8988T (cell line): ENCODE results near the gene ARMC2.
"Not testable (repeated sequence)": the region's sequence is repeated elsewhere in the genome, so short reads cannot be mapped to it uniquely, and the experiment has no call there.

Experiments used
- DNase-seq: peaks from one replicate; pipeline ENCODE4 v3.0.0; 2011

ARMC2 gene, protein sequence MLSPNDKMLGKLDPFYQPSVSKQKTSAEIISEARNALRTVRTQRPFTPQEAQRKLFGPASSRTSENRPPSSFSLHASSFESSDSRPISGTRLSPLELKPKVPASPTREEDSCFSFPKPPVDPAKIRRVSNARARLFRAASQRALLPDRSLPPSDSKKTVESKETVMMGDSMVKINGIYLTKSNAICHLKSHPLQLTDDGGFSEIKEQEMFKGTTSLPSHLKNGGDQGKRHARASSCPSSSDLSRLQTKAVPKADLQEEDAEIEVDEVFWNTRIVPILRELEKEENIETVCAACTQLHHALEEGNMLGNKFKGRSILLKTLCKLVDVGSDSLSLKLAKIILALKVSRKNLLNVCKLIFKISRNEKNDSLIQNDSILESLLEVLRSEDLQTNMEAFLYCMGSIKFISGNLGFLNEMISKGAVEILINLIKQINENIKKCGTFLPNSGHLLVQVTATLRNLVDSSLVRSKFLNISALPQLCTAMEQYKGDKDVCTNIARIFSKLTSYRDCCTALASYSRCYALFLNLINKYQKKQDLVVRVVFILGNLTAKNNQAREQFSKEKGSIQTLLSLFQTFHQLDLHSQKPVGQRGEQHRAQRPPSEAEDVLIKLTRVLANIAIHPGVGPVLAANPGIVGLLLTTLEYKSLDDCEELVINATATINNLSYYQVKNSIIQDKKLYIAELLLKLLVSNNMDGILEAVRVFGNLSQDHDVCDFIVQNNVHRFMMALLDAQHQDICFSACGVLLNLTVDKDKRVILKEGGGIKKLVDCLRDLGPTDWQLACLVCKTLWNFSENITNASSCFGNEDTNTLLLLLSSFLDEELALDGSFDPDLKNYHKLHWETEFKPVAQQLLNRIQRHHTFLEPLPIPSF

DNA sequence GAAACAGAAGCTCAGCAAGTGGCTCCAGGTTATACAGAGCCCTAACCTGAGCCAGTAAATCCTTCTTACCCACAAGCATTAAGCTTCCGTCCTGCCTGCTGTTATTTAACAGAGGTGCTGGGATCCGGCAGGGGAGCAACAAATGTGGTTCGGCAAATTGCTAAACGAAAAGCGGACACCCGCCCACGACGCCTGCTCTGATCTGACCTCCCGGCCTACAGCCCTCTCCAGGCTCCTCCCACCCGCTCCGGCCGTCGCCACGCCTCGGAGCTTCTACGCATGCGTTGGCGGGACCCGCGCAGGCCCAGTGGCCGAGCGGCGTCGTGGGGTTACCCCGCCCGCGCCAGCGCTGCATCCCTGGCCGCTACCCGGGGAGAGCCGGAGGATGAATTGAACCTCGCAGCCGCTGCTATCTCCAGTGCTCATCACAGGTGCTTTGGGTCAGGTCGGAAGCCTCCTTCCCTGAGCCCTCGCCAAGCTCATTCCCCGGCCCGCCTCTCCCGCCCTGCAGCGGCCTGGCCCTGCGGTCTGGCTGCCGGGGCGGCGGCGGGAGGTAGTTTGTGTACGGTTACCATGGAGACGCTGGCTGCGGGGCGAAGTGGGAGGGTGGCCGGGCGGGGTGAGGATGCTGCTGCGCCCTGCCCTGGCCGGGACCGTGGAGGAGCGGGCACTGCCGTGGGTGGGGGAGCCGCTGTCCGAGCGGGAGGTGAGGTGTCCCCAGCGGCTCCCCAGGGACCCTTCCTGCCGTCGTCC, at the start of gene ARMC2:
ARMC2 (plus strand) TSS at position 307 of the 753 bp plus-strand sequence. CDS start 5,846 bp downstream, outside the sequence.
- peak; percentile 78 for DNase-seq

DNA sequence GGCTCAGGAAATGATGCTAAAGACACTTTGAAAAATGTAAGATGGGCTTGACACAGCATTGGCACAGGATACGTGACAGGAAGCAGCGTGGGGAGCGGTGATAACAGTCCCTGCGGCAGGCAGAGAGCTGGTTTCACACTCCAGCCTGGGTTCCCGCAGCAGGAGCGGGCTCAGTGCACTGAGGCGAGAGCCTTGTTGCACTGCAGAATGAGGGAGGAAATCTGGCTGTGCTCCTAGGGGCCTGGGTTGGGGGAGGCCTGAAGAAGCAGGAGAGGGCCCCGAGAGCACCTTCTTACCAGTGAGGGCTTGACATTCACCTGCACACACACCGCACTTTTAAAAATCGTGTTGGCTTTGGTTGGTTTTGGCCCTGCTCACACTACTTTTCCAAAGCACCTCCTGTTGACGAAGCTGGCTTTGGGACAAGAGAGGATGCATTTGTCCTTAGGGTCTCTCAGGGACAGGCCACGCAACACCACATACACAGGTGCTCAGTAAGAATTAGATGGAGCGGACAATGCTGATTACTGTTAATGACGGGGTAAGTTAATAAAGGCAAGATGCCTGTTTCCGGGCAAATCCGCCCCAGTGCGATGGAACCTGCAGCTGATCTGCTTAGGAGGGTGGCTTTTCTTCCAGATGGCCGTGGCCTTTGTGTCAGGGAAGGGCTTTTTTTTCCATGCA, 49.4 kb upstream of the ARMC2 start:
- DNase-seq, result no peak

DNA sequence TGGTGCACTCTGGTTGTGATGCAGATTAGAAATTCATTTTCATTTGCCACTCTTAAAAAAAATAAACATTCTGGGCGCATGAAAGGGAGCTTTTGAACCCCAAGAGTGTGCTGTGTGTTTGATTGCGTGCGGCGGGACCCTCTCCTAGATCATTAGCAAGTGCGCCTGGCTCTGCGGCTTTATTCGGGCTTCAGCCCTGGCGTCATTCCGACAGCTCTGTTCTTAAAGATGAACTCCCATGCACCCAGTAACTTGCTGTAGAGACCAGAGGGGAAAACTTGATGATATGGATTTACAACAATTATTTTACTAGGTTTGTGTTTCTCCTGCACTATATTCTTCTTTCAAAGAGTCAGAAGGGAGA, 48.9 kb upstream of the ARMC2 start:
- no peak for DNase-seq

DNA sequence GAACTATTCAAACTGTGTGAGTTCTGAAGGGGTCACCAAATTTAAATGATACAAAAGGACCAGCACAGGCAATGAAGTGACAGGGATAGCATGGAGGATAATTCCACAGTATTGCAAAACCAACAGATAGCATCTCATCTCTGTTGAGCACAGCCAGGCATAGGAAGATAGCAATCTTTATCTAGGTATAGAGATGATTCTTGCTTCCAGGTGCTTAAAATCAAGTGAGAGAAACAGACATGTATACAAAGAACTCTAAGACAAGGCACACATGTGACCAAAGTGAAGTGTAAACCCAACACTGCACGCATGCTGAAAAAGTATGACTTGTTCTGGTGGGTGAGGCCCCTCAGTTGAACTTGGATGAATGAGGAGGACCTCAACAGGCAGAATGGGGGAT, 48.4 kb upstream of the ARMC2 start:
- DNase-seq, result no peak

DNA sequence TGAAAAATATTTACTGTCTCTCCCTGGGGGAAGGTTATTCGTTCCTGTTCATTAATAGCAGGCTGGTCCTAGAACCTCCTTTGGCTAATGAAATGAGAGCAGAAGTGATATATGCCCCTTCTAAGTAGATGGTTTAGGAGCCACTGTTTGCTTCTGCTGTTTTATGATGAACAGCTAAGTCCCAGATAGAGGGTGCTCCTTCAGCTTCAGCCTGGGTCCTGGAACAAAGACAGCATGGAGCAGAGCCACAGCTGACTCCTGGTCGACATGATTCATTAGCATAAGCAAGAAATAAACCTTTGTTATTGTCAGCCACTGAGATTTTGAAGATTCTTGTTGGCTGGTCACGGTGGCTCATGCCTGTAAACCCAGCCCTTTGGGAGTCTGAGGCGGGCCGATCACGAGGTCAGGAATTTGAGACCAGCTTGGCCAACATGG, 47.8 kb upstream of the ARMC2 start:
- DNase-seq, result no peak

DNA sequence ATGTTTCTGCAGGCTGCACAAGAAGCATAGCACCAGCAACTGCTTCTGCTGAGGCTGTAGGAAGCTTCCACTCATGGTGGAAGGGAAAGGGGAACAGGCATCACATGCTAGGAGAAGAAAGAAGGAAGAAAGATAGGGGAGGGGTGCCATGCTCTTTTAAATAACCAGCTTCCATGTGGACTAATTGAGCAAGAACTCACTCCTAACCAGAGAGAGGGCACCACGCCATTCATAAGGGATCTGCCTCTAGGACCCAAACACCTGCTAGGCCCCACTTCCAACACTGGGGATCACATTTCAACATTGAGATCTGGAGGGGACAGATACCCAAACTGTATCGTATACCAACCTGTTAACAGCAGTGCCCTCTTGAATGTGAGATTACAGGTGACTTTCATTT, 46.9 kb upstream of the ARMC2 start:
- no peak for DNase-seq

DNA sequence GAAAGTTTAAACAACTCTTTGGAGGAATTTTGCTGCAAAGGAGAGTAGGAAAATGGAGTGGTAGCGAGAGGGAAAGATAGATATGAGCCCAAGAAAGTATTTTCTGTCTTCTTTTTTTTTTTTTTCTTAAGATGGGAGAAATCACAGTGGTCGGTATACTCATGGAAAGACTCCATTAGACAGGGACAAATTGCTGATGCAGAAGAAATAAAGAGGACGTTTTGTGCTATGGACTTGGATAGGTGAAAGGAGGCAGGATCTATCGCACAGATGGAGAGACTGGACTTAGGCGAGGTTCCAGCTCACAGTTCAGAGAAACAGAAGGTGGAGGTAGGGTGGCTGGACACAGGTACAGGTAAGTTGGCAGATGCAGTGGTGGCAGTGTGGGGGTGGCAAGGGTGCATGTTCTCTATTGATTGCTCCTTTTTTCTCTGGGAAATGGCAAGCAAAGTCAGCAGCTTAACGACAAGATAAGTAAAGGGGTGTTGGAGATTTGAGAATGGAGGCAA, 44.2 kb upstream of the ARMC2 start:
- DNase-seq, result no peak

DNA sequence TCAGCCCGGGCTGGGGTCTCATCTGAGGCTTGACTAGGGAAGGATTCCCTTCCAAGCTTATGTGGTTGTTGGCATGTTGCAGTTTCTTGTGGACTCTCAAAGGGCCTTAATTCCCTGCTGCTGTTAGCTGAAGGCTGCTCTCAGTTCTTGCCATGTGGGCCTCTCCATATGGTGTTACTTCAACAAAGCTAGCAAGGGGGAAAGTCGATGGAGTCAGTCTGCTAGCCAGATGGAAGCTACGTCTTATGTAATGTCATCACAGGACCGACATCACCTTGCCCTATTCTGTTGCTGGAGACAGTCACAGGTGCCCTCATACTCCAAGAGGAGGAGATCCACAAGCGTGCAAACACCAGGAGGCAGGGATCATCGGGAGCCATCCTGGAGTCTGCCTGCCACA, 43.3 kb upstream of the ARMC2 start:
- no peak for DNase-seq

DNA sequence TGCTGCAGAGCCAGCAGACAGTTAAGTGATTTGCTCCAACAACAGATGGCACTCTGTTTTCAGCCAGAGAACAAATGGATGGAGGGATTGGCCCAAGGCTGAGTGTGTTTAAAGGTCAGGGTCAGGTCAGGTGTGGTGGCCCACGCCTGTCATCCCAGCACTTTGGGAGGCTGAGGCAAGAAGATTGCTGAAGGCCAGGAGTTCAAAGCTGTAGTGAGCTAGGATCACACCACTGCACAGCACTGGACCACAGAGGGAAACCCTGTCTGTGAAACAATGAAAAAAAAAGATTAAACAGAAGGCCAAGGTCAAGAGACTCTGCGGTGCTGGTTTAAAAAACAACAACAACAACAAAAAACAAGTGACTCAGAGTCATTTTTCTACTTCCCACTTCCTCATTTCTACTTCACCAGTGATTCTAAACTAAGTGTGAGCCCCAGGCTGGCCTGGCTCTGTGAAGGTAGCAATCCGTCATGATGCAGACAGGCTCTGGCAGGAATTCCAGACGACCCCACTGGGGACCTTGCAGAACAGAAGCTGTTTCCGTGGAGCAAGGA, 42.5 kb upstream of the ARMC2 start:
- DNase-seq, result no peak

DNA sequence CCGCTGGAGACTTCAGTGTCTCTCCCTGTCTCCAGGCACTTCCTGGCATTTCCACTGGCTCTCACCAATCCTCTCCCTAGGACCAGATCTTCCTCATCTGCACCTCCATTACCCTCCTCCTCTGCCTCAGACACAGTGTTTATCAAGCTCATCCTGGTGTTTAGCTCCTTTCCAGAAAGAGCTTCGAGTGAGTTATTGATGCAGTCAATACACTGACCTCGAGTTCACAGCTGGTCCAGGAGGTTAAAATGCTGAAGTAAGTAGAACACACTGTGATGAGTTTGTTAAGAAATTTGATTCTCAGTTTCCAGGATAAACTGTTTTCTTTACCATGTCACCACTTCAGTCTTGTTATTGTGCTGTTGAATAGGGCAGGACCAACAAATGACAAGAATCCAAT, 42.1 kb upstream of the ARMC2 start:
- no peak for DNase-seq

DNA sequence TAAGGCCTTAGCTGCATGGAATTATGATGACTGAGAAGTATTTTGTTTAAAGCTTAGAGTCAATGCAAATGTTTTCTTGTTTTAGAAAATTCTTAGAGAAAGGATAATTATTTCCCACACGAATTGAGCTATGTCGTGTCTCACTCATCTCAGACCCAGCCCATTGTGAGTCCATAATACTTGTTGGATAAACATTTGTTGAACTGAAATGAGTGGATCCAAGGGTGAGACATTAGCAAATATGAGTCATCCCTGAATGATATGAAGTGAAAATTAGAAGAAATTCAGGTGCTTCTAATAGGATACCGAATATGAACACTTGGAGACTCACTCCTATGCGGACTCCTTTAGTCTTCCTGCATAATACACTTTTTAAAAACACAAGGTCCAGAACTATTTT, 41.6 kb upstream of the ARMC2 start:
- DNase-seq, result no peak

DNA sequence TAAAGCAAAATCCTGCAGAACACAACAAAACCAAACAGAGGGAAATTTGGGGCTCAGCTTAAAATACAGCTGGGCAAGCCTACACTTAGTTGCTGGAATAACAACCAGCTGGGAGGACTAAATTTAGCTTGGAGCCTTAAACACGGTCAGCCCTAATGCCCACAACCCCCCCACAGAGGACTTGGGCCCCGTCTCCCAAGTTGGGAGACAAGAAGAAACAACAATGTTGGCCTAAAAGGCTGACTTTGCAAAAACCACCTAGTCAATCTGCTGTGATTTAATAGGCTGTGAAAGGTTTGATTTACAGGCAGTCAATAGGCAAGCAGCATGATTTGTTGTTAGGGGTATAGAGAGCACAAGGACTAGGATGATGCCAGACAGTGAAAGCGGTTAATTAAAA, 40.3 kb upstream of the ARMC2 start:
- DNase-seq, result no peak

DNA sequence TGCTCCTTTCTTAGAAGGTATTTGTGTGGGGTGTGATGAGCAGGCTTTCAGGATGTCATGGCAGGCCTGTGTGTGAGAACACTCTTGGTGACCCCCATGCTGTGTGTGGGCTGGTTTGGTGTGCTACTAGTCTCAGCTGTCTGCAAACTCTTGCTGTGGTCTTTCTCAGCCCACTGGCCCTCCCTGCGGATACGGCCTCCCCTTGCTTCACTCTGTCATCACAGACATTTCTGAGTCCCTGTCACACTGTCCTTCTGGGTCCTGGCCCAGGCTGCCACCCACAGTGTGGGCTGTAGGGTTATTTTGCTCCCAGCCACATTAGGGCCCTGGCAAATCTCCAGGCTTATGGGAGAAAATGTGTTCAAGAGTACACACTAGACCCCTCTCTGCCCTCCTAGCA, 39.0 kb upstream of the ARMC2 start:
- no peak for DNase-seq

DNA sequence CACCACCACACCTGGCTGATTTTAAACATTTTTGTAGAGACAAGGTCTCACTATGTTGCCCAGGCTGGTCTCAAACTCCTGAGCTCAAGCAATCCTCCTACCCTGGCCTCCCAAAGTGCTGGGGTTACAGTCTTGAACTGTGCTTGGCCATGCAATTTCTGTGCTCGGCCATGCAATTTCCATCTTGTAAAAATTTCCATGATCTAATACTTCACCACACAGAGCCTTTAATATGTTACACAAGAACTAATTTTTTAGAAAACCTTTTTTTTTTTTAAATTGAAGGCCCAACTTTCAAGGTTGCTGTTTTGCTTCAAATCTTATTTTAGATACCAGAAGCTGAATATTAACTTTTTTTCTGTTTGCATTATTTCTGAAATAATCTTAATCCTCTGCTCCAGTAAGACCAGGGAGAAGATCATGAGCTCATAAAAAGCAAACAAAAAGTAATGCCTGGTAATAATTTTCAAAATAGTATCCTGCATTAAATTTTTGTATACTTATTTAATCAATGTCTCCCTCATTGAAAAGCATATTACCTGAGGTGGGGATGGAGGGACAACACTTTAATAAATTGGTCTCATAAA, 38.1 kb upstream of the ARMC2 start:
- DNase-seq, result no peak

DNA sequence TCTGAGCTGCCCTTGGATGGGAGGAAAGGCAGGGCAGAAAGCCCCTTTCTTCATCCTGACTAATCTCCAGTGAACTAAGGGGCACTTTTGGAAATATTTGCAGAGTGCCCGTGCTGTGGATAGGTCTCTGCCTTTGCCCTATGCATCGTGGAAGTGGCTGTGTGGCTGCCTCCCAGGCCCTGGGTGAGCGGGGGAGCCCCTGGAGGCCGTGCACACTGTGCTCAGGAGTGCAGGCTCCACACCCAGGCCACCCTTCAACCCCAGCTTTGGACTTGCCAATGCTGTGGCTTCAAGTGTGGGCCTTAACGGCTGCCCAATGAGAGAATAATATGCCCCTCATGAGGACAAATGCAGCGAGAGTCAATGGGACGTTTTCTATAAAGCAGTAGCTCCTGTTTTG, 36.7 kb upstream of the ARMC2 start:
- no peak for DNase-seq

DNA sequence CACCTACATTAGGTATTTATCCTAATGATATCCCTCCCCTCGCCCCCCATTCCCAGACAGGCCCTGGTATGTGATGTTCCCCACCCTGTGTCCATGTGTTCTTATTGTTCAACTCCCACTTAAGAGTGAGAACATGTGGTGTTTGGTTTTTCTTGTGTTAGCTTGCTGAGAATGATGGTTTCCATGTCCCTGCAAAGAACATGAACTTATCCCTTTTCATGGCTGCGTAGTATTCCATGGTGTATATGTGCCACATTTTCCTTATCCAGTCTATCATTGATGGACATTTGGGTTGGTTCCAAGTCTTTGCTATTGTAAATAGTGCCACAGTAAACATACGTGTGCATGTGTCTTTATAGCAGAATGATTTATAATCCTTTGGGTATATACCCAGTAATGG, 35.0 kb upstream of the ARMC2 start:
- not testable (repeated sequence) for DNase-seq

DNA sequence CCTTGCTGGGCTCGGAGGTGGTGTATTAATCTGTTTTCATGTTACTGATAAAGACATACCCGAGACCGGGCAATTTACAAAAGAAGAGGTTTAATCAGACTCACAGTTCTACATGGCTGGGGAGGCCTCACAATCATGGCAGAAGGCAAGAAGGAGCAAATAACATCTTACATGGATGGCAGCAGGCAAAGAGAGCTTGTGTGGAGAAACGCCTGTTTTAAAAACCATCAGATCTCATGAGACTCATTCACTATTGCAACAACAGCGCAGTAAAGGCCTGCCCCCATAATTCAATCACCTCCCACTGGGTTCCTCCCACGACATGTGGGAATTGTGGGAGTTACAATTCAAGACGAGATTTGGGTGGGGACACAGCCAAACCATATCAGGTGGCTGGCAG, 30.9 kb upstream of the ARMC2 start:
- DNase-seq, result not testable (repeated sequence)

DNA sequence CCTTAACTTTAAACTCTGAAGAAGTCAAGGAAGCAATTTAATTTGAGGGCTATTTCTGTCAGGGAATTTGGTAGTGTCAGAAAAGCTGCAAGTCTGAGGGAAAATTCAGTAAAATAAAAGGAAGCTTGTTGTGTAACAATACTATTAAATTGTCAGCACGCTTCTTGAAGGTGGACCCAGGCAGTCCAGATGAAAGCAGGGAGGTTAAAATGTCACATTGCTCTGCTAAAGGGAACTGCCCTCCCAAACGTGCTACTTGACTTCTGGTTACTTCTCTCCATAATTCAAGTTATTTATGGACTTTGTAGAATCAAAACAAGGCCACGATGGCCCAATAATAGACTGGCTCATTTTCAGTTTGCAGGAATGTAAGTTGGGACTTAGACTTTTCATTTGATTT, 28.2 kb upstream of the ARMC2 start:
- DNase-seq, result no peak

DNA sequence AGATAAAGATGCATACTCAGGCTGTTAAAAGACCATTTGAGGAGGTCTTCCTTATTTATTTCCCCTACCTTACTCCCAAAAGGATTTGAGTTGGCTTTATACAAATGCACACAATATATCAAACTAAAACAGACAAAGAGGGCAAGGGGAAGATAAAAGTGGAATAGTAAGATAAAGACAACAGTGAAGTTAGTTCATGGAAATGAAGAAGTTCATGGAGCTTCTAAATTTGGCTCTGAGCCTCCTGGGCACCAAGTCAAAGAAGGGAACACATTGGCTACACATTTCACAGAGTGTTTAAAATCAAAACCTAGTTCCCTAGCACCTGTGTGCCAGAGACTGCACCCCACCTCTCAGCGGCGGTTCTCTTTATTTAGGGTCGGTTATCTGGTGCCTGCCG, 25.8 kb upstream of the ARMC2 start:
- no peak for DNase-seq

DNA sequence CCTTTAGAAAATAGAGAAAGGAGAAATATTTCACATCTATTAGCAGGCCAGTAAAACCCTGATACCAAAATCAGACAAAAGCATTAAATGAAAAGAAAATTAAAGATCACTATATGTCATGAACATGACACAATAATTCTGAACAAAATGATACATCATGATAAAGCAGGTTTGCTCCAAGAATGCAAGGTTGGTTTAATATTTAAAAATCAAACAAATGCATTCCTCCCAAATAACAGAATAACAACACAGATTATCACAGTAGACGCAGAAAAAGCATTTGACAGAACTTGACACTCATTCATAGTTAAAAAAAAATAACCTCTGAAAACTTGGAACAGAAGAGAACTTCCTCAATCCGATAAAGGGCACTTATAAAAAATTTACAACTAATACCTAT, 22.9 kb upstream of the ARMC2 start:
- DNase-seq, result no peak

DNA sequence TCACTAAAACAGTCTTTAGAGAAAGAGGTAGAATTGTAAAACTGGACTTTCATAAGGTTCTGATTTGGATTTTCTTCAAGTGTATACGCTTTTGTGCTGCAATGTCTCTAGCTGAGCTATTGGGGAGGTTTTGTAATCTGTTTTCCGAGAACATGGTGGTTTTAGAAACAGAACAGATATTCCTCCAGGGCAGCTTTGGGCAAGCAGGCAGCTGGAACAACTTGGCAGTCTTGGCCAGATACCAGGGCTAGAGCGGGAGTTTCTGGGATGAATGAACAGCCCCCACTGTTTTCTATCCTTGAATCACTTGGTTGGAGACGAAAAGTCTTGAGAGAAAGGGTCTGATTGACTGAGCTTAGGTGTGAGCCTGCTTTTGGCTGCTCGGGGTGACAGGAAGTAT, 17.1 kb upstream of the ARMC2 start:
- DNase-seq, result no peak

DNA sequence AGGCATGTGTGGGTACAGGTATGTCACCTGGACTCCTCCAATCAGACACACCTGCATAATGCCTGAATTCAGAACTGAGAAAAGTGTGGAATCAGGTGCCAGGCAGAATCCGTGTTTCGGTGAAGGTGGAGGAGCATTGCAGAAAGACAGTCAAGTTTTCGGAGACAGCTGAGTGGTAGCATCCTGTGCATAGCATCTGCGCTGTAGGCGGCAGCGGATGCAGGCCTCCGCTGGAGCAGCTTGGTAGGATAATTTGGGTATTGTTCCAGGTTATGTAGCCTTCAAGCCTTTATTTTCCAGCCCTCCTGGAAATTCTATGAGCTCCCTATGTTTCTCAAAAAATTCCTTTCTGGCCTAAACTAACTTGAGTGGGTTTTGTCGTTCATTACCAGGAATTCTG, 15.5 kb upstream of the ARMC2 start:
- no peak for DNase-seq
